BE2C (cell line): ENCODE measurements around the gene GPC1.
A peak's percentile ranks its signal among the peaks of the same experiment; 100 is the strongest.

Experiments
- DNase-seq: peaks from one replicate; pipeline ENCODE4 v3.0.0-alpha.2; 2020
- H3K27me3 ChIP-seq: fragments of 250-450 bp; sonication (Bioruptor Pico); 2 replicates; pipeline ENCODE4 v1.5.1; 2020; ENCODE audit warnings: mild to moderate bottlenecking
- H3K36me3 ChIP-seq: fragments of 250-450 bp; sonication (Bioruptor Pico); 2 replicates; pipeline ENCODE4 v1.5.1; 2020; ENCODE audit warnings: mild to moderate bottlenecking
- H3K4me1 ChIP-seq: fragments of 250-450 bp; sonication (Bioruptor Pico); 2 replicates; pipeline ENCODE4 v1.5.1; 2020
- H3K4me3 ChIP-seq: 2 replicates; pipeline ENCODE4 v1.5.1; 2011; ENCODE audit warnings: low read depth, low read length
- H3K9me3 ChIP-seq: fragments of 250-450 bp; sonication (Bioruptor Pico); 2 replicates; pipeline ENCODE4 v1.5.1; 2020
- CTCF ChIP-seq: IDR thresholded peaks from 2 replicates; pipeline ENCODE4 v1.5.1; 2012; ENCODE audit warnings: mild to moderate bottlenecking, low read depth, low read length

Gene GPC1

GRCh38 chr2:240512666-240513535 is 77.4 kb downstream of the GPC1 start:
- Histone ChIP-seq H3K9me3 (no peaks in the 10 kb centered on the region), H3K4me1 (no peaks in the 10 kb centered on the region), H3K4me3 (no peak overlapping the region), H3K27me3 (no peaks in the 10 kb centered on the region), H3K36me3 (no peaks in the 10 kb centered on the region)
- DNase-seq = no peak
- no peak for TF ChIP-seq CTCF

DNA sequence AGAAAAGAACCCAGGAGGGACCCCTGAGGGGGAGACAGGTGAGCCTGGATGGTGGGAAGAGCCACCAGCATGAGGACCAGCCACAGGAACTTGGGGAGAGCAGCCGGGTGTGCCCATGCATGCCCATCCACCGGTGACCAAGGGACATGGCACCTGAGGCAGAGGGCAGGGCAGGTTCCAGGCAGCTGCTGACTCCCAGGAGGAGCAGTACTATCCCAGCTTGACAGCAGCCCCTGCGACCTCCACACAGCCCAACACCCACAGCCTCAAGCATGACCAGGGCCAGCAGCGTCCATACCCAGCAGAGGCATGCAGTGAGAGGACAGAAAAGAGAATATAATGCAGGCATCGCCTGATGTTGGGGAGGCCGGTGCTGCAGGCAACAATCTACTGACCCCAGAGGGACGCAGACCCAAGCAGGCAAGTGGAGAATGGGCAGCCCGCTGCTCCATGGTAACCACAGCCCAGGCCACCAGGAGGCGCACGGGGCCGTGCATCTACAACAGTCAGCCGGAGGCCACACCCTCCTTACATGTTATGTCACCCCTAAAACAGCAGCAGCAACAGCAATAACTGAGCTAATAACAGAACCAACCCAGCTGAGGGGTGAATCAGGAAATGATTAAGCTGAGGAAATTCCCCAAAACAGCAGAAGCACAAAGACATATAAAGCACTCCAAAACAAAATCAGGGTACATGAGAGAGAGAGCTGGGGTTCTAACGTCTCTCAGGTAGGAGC is 78.3 kb downstream of the GPC1 start:
- Histone ChIP-seq H3K4me3 (no peak overlapping the region), H3K4me1 (no peaks in the 10 kb centered on the region), H3K9me3 (no peaks in the 10 kb centered on the region), H3K27me3 (no peaks in the 10 kb centered on the region), H3K36me3 (no peaks in the 10 kb centered on the region)
- TF ChIP-seq CTCF = peak; percentile 79
- DNase-seq = peak; percentile 78

- TF ChIP-seq CTCF = no peak
- H3K4me1 ChIP-seq = no peaks in the 10 kb centered on the region
- H3K36me3 ChIP-seq = no peaks in the 10 kb centered on the region
- H3K4me3 ChIP-seq = no peak overlapping the region
- H3K27me3 ChIP-seq = no peaks in the 10 kb centered on the region
- no peaks in the 10 kb centered on the region for H3K9me3 ChIP-seq
- no peak for DNase-seq
Observed at GRCh38 chr2:240514631-240515030, 79.2 kb downstream of the GPC1 start.

DNA sequence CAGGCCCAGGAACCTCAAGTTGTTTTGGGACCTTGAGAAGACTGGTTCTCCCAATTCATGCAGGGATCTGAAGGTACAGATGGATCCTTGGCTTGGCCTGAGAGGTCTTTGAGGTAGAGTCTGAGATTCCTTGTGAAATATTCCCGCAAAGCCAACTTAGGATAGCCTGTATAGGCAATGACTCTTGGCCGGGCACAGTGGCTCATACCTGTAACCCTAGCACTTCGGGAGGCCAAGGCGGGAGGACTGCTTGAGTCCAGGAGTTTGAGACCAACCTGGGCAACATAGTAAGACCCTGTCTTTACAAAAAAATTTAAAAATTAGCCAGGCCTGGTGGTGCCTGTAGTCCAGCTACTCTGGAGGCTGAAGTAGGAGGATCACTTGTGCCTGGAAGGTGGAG is 81.9 kb downstream of the GPC1 start:
- DNase-seq = no peak
- no peak overlapping the region for H3K4me3 ChIP-seq
- no peaks in the 10 kb centered on the region for H3K27me3 ChIP-seq
- H3K4me1 ChIP-seq = no peaks in the 10 kb centered on the region
- TF ChIP-seq CTCF = no peak
- no peaks in the 10 kb centered on the region for H3K9me3 ChIP-seq
- H3K36me3 ChIP-seq = no peaks in the 10 kb centered on the region
